ENCODE measurements around the gene DIS3L.

Gene DIS3L

GRCh38 chr15:66284271-66284670 is 9.1 kb upstream of the DIS3L start:
- no peaks in the 10 kb centered on the region for H3K36me3 ChIP-seq (ENCODE audit: insufficient read depth)
- TF ChIP-seq, protein P1, sequence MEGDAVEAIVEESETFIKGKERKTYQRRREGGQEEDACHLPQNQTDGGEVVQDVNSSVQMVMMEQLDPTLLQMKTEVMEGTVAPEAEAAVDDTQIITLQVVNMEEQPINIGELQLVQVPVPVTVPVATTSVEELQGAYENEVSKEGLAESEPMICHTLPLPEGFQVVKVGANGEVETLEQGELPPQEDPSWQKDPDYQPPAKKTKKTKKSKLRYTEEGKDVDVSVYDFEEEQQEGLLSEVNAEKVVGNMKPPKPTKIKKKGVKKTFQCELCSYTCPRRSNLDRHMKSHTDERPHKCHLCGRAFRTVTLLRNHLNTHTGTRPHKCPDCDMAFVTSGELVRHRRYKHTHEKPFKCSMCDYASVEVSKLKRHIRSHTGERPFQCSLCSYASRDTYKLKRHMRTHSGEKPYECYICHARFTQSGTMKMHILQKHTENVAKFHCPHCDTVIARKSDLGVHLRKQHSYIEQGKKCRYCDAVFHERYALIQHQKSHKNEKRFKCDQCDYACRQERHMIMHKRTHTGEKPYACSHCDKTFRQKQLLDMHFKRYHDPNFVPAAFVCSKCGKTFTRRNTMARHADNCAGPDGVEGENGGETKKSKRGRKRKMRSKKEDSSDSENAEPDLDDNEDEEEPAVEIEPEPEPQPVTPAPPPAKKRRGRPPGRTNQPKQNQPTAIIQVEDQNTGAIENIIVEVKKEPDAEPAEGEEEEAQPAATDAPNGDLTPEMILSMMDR (conservative IDR thresholded peaks at IDR 0.05; ENCODE audit: low read depth, low read length), result no peak
- peaks cover 10% of the 10 kb centered on the region for H3K4me1 ChIP-seq (ENCODE audit: low read depth, poor library complexity, severe bottlenecking)
- H3K27ac ChIP-seq, result no peak overlapping the region
- H3K4me3 ChIP-seq (IDR thresholded peaks at IDR 0.05; ENCODE audit: insufficient read depth, low read depth, low read length), result no peak overlapping the region
- no peaks in the 10 kb centered on the region for H3K27me3 ChIP-seq (ENCODE audit: insufficient read depth, low read depth)
- no peak overlapping the region for H3K4me2 ChIP-seq
- no peak overlapping the region for H3K9ac ChIP-seq
- H3K79me2 ChIP-seq (ENCODE audit: insufficient read depth, low read depth), result no peaks in the 10 kb centered on the region
- H2AFZ ChIP-seq (ENCODE audit: low read depth), result no peak overlapping the region
- H4K20me1 ChIP-seq (ENCODE audit: insufficient read depth), result no peaks in the 10 kb centered on the region

GRCh38 chr15:66285533-66286280 is 7.7 kb upstream of the DIS3L start:
- Histone ChIP-seq H3K27ac (no peak overlapping the region), H4K20me1 (ENCODE audit: insufficient read depth) (no peaks in the 10 kb centered on the region), H2AFZ (ENCODE audit: low read depth) (no peak overlapping the region), H3K4me3 (IDR thresholded peaks at IDR 0.05; ENCODE audit: insufficient read depth, low read depth, low read length) (no peak overlapping the region), H3K36me3 (ENCODE audit: insufficient read depth) (no peaks in the 10 kb centered on the region), H3K79me2 (ENCODE audit: insufficient read depth, low read depth) (no peaks in the 10 kb centered on the region), H3K27me3 (ENCODE audit: insufficient read depth, low read depth) (no peaks in the 10 kb centered on the region), H3K9ac (no peak overlapping the region), H3K4me2 (no peak overlapping the region), H3K4me1 (ENCODE audit: low read depth, poor library complexity, severe bottlenecking) (peaks cover 10% of the 10 kb centered on the region)
- TF ChIP-seq, protein P1 (conservative IDR thresholded peaks at IDR 0.05; ENCODE audit: low read depth, low read length), result no peak

DNA sequence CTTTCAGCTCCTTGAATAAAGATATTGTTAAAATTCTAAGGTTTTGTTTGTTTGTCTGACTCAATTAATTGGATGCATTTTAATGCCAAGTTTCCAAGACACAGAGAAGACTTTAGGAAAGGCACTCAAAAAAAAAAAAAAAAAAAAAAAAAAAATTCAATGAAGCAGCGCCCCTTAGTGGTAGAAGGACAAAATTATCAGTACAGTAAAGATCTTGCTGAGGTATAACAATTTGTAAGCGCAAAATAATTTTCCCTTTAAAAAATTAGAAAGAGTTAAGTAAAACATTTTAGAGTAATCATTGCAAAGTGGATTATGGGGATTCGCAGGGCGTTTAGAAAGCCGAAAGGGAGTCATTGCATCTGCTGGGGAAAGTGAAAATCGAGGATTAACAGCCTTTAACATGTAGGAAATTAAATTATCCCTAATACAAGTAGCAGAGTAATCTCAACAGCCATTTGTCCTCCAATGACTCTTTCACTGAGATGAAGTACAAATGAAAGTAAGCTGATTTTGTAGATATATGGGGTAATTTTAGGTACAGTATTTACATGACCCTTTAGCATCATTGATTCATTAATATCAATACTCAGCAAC is 5.8 kb upstream of the DIS3L start:
- Histone ChIP-seq H3K4me2 (no peak overlapping the region), H4K20me1 (ENCODE audit: insufficient read depth) (no peaks in the 10 kb centered on the region), H2AFZ (ENCODE audit: low read depth) (no peak overlapping the region), H3K27ac (no peak overlapping the region), H3K9ac (no peak overlapping the region), H3K27me3 (ENCODE audit: insufficient read depth, low read depth) (no peaks in the 10 kb centered on the region), H3K36me3 (ENCODE audit: insufficient read depth) (no peaks in the 10 kb centered on the region), H3K4me1 (ENCODE audit: low read depth, poor library complexity, severe bottlenecking) (peaks cover 22% of the 10 kb centered on the region), H3K4me3 (IDR thresholded peaks at IDR 0.05; ENCODE audit: insufficient read depth, low read depth, low read length) (no peak overlapping the region), H3K79me2 (ENCODE audit: insufficient read depth, low read depth) (no peaks in the 10 kb centered on the region)
- TF ChIP-seq, protein P1 (conservative IDR thresholded peaks at IDR 0.05; ENCODE audit: low read depth, low read length), result peak; percentile 82

DNA sequence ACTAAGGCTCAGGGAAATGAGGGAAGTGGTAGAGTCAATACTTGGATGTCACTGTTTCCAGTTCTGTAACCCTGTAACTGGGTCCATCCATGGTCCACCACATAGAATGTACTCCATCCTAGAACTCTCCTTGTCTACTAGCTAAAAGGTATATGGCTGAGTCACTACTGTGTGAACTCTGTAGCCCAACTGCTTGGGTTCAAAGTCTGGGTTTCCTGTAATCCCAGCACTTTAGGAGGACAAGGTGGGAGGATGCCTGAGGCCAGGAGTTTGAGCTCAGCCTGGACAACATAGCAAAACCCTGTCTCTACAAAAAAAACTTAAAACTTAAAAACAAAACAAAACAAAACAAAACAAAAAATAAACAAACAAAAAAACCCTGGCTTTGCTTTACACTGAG is 5.3 kb upstream of the DIS3L start:
- TF ChIP-seq, protein P1 (conservative IDR thresholded peaks at IDR 0.05; ENCODE audit: low read depth, low read length), result no peak
- H3K27me3 ChIP-seq (ENCODE audit: insufficient read depth, low read depth), result no peaks in the 10 kb centered on the region

More for the DNA sequence above, 5.3 kb upstream of the DIS3L start:
- Histone ChIP-seq H3K9ac (no peak overlapping the region), H3K4me1 (ENCODE audit: low read depth, poor library complexity, severe bottlenecking) (peaks cover 23% of the 10 kb centered on the region), H3K4me2 (no peak overlapping the region), H4K20me1 (ENCODE audit: insufficient read depth) (no peaks in the 10 kb centered on the region), H3K36me3 (ENCODE audit: insufficient read depth) (no peaks in the 10 kb centered on the region), H3K27ac (no peak overlapping the region), H2AFZ (ENCODE audit: low read depth) (no peak overlapping the region), H3K4me3 (IDR thresholded peaks at IDR 0.05; ENCODE audit: insufficient read depth, low read depth, low read length) (no peak overlapping the region), H3K79me2 (ENCODE audit: insufficient read depth, low read depth) (no peaks in the 10 kb centered on the region)
